CD4-positive, alpha-beta T cell (primary cell): Measurements from ENCODE around the gene OGG1. TPM values are rescaled to one million over a fixed set of nuclear protein-coding genes. Genes with fewer than 3 reads are reported as not detected.

Source experiments
- ATAC-seq: fragments of 200-7000 bp; cut with Tn5 transposase; one replicate; pipeline ENCODE4 v1.10.0; 2022; ENCODE audit warnings: mild to moderate bottlenecking; ENCODE audit not compliant: poor library complexity
- CTCF ChIA-PET: fragments of 350-600 bp; sonication (Branson Sonifier 250); formaldehyde crosslinking; loops from one replicate; lab custom pipeline; 2021; ENCODE audit warnings: antibody characterized with exemption, inconsistent platforms; lab: Charles Lee
- POLR2A ChIA-PET: fragments of 350-600 bp; sonication (Branson Sonifier 250); formaldehyde crosslinking; loops from one replicate; lab custom pipeline; 2021; ENCODE audit warnings: antibody characterized with exemption, inconsistent platforms; lab: Charles Lee
- DNase-seq, 14 experiments: peaks; one replicate each; pipeline ENCODE4 v3.0.0-alpha.2; 2013 to 2020; ENCODE audit warnings: mixed read lengths in 2 of 14
- H3K27ac ChIP-seq, 2 donors: one replicate each; pipeline versions ENCODE4 v1.5.1 to v1.7.0; 2013; ENCODE audit warnings: low read length in 2 of 2, low read depth in 1 of 2, mild to moderate bottlenecking in 1 of 2
- H3K27me3 ChIP-seq, 2 experiments: 1 replicate in 1 of 2; 2 replicates in 1 of 2; pipeline versions ENCODE4 v1.6.1 to v1.7.0; 2013; ENCODE audit warnings: low read length in 2 of 2, control low read depth in 1 of 2, mild to moderate bottlenecking in 1 of 2, moderate library complexity in 1 of 2; ENCODE audit not compliant: insufficient read depth in 2 of 2, control insufficient read depth in 1 of 2
- H3K36me3 ChIP-seq: one replicate; pipeline ENCODE4 v1.6.1; 2013; ENCODE audit warnings: low read length, control low read depth; ENCODE audit not compliant: insufficient read depth
- H3K4me1 ChIP-seq: one replicate; pipeline ENCODE4 v1.6.1; 2013; ENCODE audit warnings: low read length, control low read depth; ENCODE audit not compliant: insufficient read depth
- H3K4me3 ChIP-seq: one replicate; pipeline ENCODE4 v1.5.1; 2013; ENCODE audit warnings: mild to moderate bottlenecking, low read length, moderate library complexity
- H3K9me3 ChIP-seq, 2 experiments: 1 replicate in 1 of 2; 2 replicates in 1 of 2; pipeline versions ENCODE4 v1.6.1 to v1.7.0; 2013; ENCODE audit warnings: low read length in 2 of 2, mild to moderate bottlenecking in 2 of 2, control low read depth in 1 of 2, moderate library complexity in 1 of 2; ENCODE audit not compliant: control insufficient read depth in 1 of 2, insufficient read depth in 1 of 2
- H3K27ac Mint-ChIP-seq: one replicate; pipeline ENCODE4 v1.8.0; 2020; ENCODE audit warnings: mixed read lengths
- H3K27me3 Mint-ChIP-seq: one replicate; pipeline ENCODE4 v1.8.0; 2021; ENCODE audit warnings: mixed read lengths
- H3K36me3 Mint-ChIP-seq: one replicate; pipeline ENCODE4 v1.8.0; 2021; ENCODE audit warnings: low read depth, mixed read lengths
- H3K4me1 Mint-ChIP-seq: one replicate; pipeline ENCODE4 v1.8.0; 2021; ENCODE audit warnings: low read depth, mixed read lengths
- H3K4me3 Mint-ChIP-seq: one replicate; pipeline ENCODE4 v1.8.0; 2020; ENCODE audit warnings: mild to moderate bottlenecking, mixed read lengths
- H3K9me3 Mint-ChIP-seq: one replicate; pipeline ENCODE4 v1.8.0; 2020; ENCODE audit warnings: mixed read lengths
- CTCF ChIP-seq: fragments of 200-600 bp; IDR thresholded peaks from one replicate; pipeline ENCODE4 v1.8.0; 2022; ENCODE audit warnings: antibody characterized with exemption, mild to moderate bottlenecking
- intact Hi-C, 2 experiments: fragments of 100-400 bp; cut with DNase I in 1 of 2; cut with micrococcal nuclease in 1 of 2; formaldehyde crosslinking; loops; one replicate each; pipeline versions ENCODE4 v1.15.1 to v1.9.0; 2023 to 2025; cut with DNase I, micrococcal nuclease
- total RNA-seq, 174 experiments: library from RNA in 2 of 174; stranded (reverse) in 2 of 174; gene quantifications; one replicate each; pipeline ENCODE4 v1.2.3 and lab custom pipeline; 2021 to 2026

OGG1 gene
- total RNA-seq, 2 experiments from 2014 or later = 7.1 to 8.9 TPM

- DNase-seq (peak in 1 of 14 experiments; percentile 32), ATAC-seq (no peak)
- H3K4me3 ChIP-seq = no peak overlapping the region
- peak overlapping the region; percentile 72 for H3K27ac Mint-ChIP-seq
- TF ChIP-seq CTCF = no peak
- H3K4me3 Mint-ChIP-seq = peak overlapping the region; percentile 86
- H3K9me3 ChIP-seq = no peaks in the 10 kb centered on the region
- peaks cover 63% of the 10 kb centered on the region for H3K4me1 ChIP-seq
- ChIA-PET POLR2A (no interaction called here), CTCF (interaction anchor here (1.3 kb wide), 1 partner anchor 13 kb away, joined by 3 read pairs; no protein-coding TSS in a partner anchor)
- H3K9me3 Mint-ChIP-seq = no peaks in the 10 kb centered on the region
- no peak overlapping the region for H3K27ac ChIP-seq
- peaks cover 78% of the 10 kb centered on the region for H3K36me3 Mint-ChIP-seq
- no peaks in the 10 kb centered on the region for H3K27me3 ChIP-seq
- peaks cover 71% of the 10 kb centered on the region for H3K4me1 Mint-ChIP-seq
- H3K27me3 Mint-ChIP-seq = no peaks in the 10 kb centered on the region
- H3K36me3 ChIP-seq = peaks cover 61% of the 10 kb centered on the region
- intact Hi-C loops = loop anchor here (2.0 to 10.0 kb wide), 2 partner anchors 60 to 96 kb away; partner anchors contain the start of genes BRPF1 (in 1 of the 2) and JAGN1 (in 1 of the 2)
These were observed 45.5 kb downstream of the OGG1 start for GRCh38 chr3:9795207-9795606.

GRCh38 chr3:9797196-9797945, 47.6 kb downstream of the OGG1 start:
- peaks cover 85% of the 10 kb centered on the region for H3K36me3 Mint-ChIP-seq

GRCh38 chr3:9800529-9800928, 50.8 kb downstream of the OGG1 start:
- peaks cover 87% of the 10 kb centered on the region for H3K36me3 Mint-ChIP-seq
- intact Hi-C loops = no loop called here
- H3K36me3 ChIP-seq = peaks cover 86% of the 10 kb centered on the region

More at GRCh38 chr3:9797196-9797945, 47.6 kb downstream of the OGG1 start:
- ATAC-seq (no peak), DNase-seq (no peak)
- ChIA-PET CTCF (interaction anchor here (0.7 kb wide), 1 partner anchor 537 kb away, joined by 5 read pairs; no protein-coding TSS in a partner anchor), POLR2A (interaction anchor here (0.9 kb wide), 1 partner anchor 19 kb away, joined by 3 read pairs; no protein-coding TSS in a partner anchor)
- intact Hi-C loops = loop anchor here in 1 of 2 experiments (10.0 kb wide), 1 partner anchor 63 kb away; the partner anchor contains the start of gene BRPF1
- H3K4me1 Mint-ChIP-seq = peaks cover 52% of the 10 kb centered on the region
- H3K4me3 ChIP-seq = no peak overlapping the region
- no peaks in the 10 kb centered on the region for H3K27me3 ChIP-seq
- H3K4me1 ChIP-seq = peaks cover 42% of the 10 kb centered on the region
- H3K36me3 ChIP-seq = peaks cover 69% of the 10 kb centered on the region
- no peaks in the 10 kb centered on the region for H3K27me3 Mint-ChIP-seq
- no peak for TF ChIP-seq CTCF
- H3K27ac ChIP-seq = no peak overlapping the region
- no peaks in the 10 kb centered on the region for H3K9me3 ChIP-seq
- no peak overlapping the region for H3K4me3 Mint-ChIP-seq
- peak overlapping the region; percentile 67 for H3K27ac Mint-ChIP-seq
- no peaks in the 10 kb centered on the region for H3K9me3 Mint-ChIP-seq

More at GRCh38 chr3:9800529-9800928, 50.8 kb downstream of the OGG1 start:
- no peak overlapping the region for H3K27ac ChIP-seq
- no peak for TF ChIP-seq CTCF
- H3K4me1 ChIP-seq = peaks cover 21% of the 10 kb centered on the region
- POLR2A ChIA-PET = no interaction called here
- Mint-ChIP-seq H3K4me1 (peaks cover 23% of the 10 kb centered on the region), H3K4me3 (no peak overlapping the region), H3K27ac (no peak overlapping the region), H3K27me3 (no peaks in the 10 kb centered on the region), H3K9me3 (no peaks in the 10 kb centered on the region)
- H3K27me3 ChIP-seq = no peaks in the 10 kb centered on the region
- DNase-seq (no peak), ATAC-seq (no peak)
- no peak overlapping the region for H3K4me3 ChIP-seq
- CTCF ChIA-PET = no interaction called here
- no peaks in the 10 kb centered on the region for H3K9me3 ChIP-seq
